Measurements from ENCODE around the gene COX6B2. TPM values are rescaled to one million over a fixed set of nuclear protein-coding genes. Genes with fewer than 3 reads are reported as not detected.
A peak's percentile ranks its signal among the peaks of the same experiment; 100 is the strongest.

Gene COX6B2
- total and polyA plus RNA-seq, 2 of the 13 experiments (the other 11 are each of a cell fraction or from before 2014, with no cell fraction given) = 0.21 TPM; not detected in 1

- 0 out of 2 replicates have a peak, but pooled peaks have one; percentile 61 for TF ChIP-seq KDM2A (CRISPR knock-in tag; IDR thresholded peaks at IDR 0.05; ENCODE audit: borderline replicate concordance, low read depth)
- TF ChIP-seq ZNF841 (CRISPR knock-in tag; IDR thresholded peaks at IDR 0.05; ENCODE audit: borderline replicate concordance) = no peak
- TF ChIP-seq ZNF33B (CRISPR knock-in tag; IDR thresholded peaks at IDR 0.05) = peak; percentile 4; the same call in 1 of the 2 replicates
- peak; percentile 48; the same call in 1 of the 2 replicates for TF ChIP-seq BHLHE40 (IDR thresholded peaks at IDR 0.05; ENCODE audit: low read length)
- no peak for TF ChIP-seq ASH2L (IDR thresholded peaks at IDR 0.05; ENCODE audit: insufficient read length, low read depth, low read length)
- TF ChIP-seq ZNF703 (CRISPR knock-in tag; IDR thresholded peaks at IDR 0.05; ENCODE audit: borderline replicate concordance) = no peak
- no peak for TF ChIP-seq ZNF232 (CRISPR knock-in tag; IDR thresholded peaks at IDR 0.05; ENCODE audit: borderline replicate concordance)
- peak; percentile 71; the same call in 1 of the 2 replicates for TF ChIP-seq ZNF256 (CRISPR knock-in tag; conservative IDR thresholded peaks at IDR 0.05)
- TF ChIP-seq HDAC2 (CRISPR knock-in tag; IDR thresholded peaks at IDR 0.05) = peak; percentile 29; the same call in 1 of the 2 replicates
- TF ChIP-seq TAF1 (CRISPR knock-in tag; IDR thresholded peaks at IDR 0.05) = peak; percentile 25; the same call in 1 of the 2 replicates
- TF ChIP-seq, protein P1, sequence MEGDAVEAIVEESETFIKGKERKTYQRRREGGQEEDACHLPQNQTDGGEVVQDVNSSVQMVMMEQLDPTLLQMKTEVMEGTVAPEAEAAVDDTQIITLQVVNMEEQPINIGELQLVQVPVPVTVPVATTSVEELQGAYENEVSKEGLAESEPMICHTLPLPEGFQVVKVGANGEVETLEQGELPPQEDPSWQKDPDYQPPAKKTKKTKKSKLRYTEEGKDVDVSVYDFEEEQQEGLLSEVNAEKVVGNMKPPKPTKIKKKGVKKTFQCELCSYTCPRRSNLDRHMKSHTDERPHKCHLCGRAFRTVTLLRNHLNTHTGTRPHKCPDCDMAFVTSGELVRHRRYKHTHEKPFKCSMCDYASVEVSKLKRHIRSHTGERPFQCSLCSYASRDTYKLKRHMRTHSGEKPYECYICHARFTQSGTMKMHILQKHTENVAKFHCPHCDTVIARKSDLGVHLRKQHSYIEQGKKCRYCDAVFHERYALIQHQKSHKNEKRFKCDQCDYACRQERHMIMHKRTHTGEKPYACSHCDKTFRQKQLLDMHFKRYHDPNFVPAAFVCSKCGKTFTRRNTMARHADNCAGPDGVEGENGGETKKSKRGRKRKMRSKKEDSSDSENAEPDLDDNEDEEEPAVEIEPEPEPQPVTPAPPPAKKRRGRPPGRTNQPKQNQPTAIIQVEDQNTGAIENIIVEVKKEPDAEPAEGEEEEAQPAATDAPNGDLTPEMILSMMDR (CRISPR knock-in tag; IDR thresholded peaks at IDR 0.05) = peak; percentile 97
- peak; percentile 21; the same call in 1 of the 2 replicates for TF ChIP-seq ZNF143 (CRISPR knock-in tag; IDR thresholded peaks at IDR 0.05)
- 0 out of 2 replicates have a peak, but pooled peaks have one; percentile 44 for TF ChIP-seq ZMAT3 (CRISPR knock-in tag; conservative IDR thresholded peaks at IDR 0.05)
- TF ChIP-seq POLR2AphosphoS5 (IDR thresholded peaks at IDR 0.05; ENCODE audit: low read depth, low read length) = peak; percentile 55; the same call in 1 of the 2 replicates
- TF ChIP-seq ZNF75D (CRISPR knock-in tag; IDR thresholded peaks at IDR 0.05; ENCODE audit: borderline replicate concordance) = no peak
- TF ChIP-seq TP53 (CRISPR knock-in tag; conservative IDR thresholded peaks at IDR 0.05) = no peak
- peak; percentile 73 for TF ChIP-seq ZNF687 (CRISPR knock-in tag; IDR thresholded peaks at IDR 0.05)
- TF ChIP-seq ZFP37 (CRISPR knock-in tag; IDR thresholded peaks at IDR 0.05; ENCODE audit: borderline replicate concordance) = no peak
- peak; percentile 58 for TF ChIP-seq SMC3 (IDR thresholded peaks at IDR 0.05; ENCODE audit: low read length)
- TF ChIP-seq PAX8 (CRISPR knock-in tag; IDR thresholded peaks at IDR 0.05; ENCODE audit: borderline replicate concordance) = 0 out of 2 replicates have a peak, but pooled peaks have one; percentile 40
- peak; percentile 70; the same call in 1 of the 2 replicates for TF ChIP-seq ZNF740 (CRISPR knock-in tag; IDR thresholded peaks at IDR 0.05)
- peak; percentile 33 for TF ChIP-seq ZNF883 (CRISPR knock-in tag; IDR thresholded peaks at IDR 0.05; ENCODE audit: not compliant biosample characterization)
- TF ChIP-seq KDM6A (CRISPR knock-in tag; IDR thresholded peaks at IDR 0.05; ENCODE audit: low read depth) = no peak
- TF ChIP-seq ZFX (CRISPR knock-in tag; IDR thresholded peaks at IDR 0.05; ENCODE audit: low read depth) = 0 out of 2 replicates have a peak, but pooled peaks have one; percentile 36
Measured at GRCh38 chr19:55301459-55302317, 52.8 kb downstream of the COX6B2 start (continued).

Data from HepG2 (cell line).